Trophoblast cell (in vitro differentiated cells and primary cell): Measurements from ENCODE around the gene COG2.

ENCODE experiments used
- DNase-seq, 2 donors: peaks; one replicate each; pipeline ENCODE4 v3.0.0-alpha.2; 2016
- H2AFZ ChIP-seq: 2 replicates; pipeline ENCODE4 v1.6.1; 2013; ENCODE audit warnings: low read length, moderate library complexity, mild to moderate bottlenecking; ENCODE audit not compliant: insufficient read depth, poor library complexity
- H2AK5ac ChIP-seq: 2 replicates; pipeline ENCODE4 v1.6.1; 2013; ENCODE audit warnings: mild to moderate bottlenecking, low read length
- H2BK120ac ChIP-seq: 2 replicates; pipeline ENCODE4 v1.6.1; 2013; ENCODE audit warnings: low read length, mild to moderate bottlenecking, moderate library complexity; ENCODE audit not compliant: insufficient read depth, poor library complexity
- H2BK12ac ChIP-seq: 2 replicates; pipeline ENCODE4 v1.6.1; 2013; ENCODE audit warnings: mild to moderate bottlenecking, low read length, moderate library complexity
- H2BK5ac ChIP-seq: 2 replicates; pipeline ENCODE4 v1.6.1; 2013; ENCODE audit warnings: low read length, low read depth, moderate library complexity, mild to moderate bottlenecking; ENCODE audit not compliant: poor library complexity
- H3K14ac ChIP-seq: 2 replicates; pipeline ENCODE4 v1.6.1; 2013; ENCODE audit warnings: mild to moderate bottlenecking, low read length
- H3K18ac ChIP-seq: 2 replicates; pipeline ENCODE4 v1.6.1; 2013; ENCODE audit warnings: mild to moderate bottlenecking, low read length
- H3K23ac ChIP-seq: 2 replicates; pipeline ENCODE4 v1.6.1; 2013; ENCODE audit warnings: low read length
- H3K27ac ChIP-seq: 2 replicates; pipeline ENCODE4 v1.5.1; 2013; ENCODE audit warnings: low read depth, mild to moderate bottlenecking, inconsistent platforms, low read length, moderate library complexity
- H3K27me3 ChIP-seq: 2 replicates; pipeline ENCODE4 v1.6.1; 2013; ENCODE audit warnings: inconsistent platforms, mild to moderate bottlenecking, low read length, moderate library complexity; ENCODE audit not compliant: insufficient read depth
- H3K36me3 ChIP-seq, 2 experiments: 1 replicate in 1 of 2; 2 replicates in 1 of 2; pipeline ENCODE4 v1.6.1; 2013; ENCODE audit warnings: low read length in 2 of 2, mild to moderate bottlenecking in 2 of 2, moderate library complexity in 1 of 2; ENCODE audit not compliant: insufficient read depth in 2 of 2, control insufficient read depth in 1 of 2
- H3K4ac ChIP-seq: 2 replicates; pipeline ENCODE4 v1.6.1; 2013; ENCODE audit warnings: low read depth, mild to moderate bottlenecking, low read length, moderate library complexity
- H3K4me1 ChIP-seq, 2 experiments: 1 replicate in 1 of 2; 2 replicates in 1 of 2; pipeline ENCODE4 v1.6.1; 2013; ENCODE audit warnings: low read length in 2 of 2, mild to moderate bottlenecking in 2 of 2, moderate library complexity in 1 of 2; ENCODE audit not compliant: insufficient read depth in 2 of 2, control insufficient read depth in 1 of 2
- H3K4me2 ChIP-seq: 2 replicates; pipeline ENCODE4 v1.6.1; 2013; ENCODE audit warnings: inconsistent platforms, mild to moderate bottlenecking, low read length, moderate library complexity
- H3K4me3 ChIP-seq: 2 replicates; pipeline ENCODE4 v1.5.1; 2013; ENCODE audit warnings: mild to moderate bottlenecking, low read depth, low read length, inconsistent platforms
- H3K79me1 ChIP-seq: one replicate; pipeline ENCODE4 v1.6.1; 2013; ENCODE audit warnings: low read length
- H3K79me2 ChIP-seq: 2 replicates; pipeline ENCODE4 v1.6.1; 2013; ENCODE audit warnings: low read length, mild to moderate bottlenecking; ENCODE audit not compliant: control insufficient read depth, insufficient read depth, poor library complexity
- H3K9ac ChIP-seq: 2 replicates; pipeline ENCODE4 v1.6.1; 2013; ENCODE audit warnings: mild to moderate bottlenecking, low read length
- H3K9me3 ChIP-seq: 2 replicates; pipeline ENCODE4 v1.6.1; 2013; ENCODE audit warnings: low read depth, mild to moderate bottlenecking, control low read depth, inconsistent platforms, low read length; ENCODE audit not compliant: insufficient read depth
- H4K12ac ChIP-seq: 2 replicates; pipeline ENCODE4 v1.6.1; 2013; ENCODE audit warnings: low read depth, mild to moderate bottlenecking, low read length, moderate library complexity
- H4K8ac ChIP-seq: 2 replicates; pipeline ENCODE4 v1.6.1; 2013; ENCODE audit warnings: low read depth, mild to moderate bottlenecking, low read length, moderate library complexity
- H4K91ac ChIP-seq: one replicate; pipeline ENCODE4 v1.6.1; 2013; ENCODE audit warnings: low read depth, mild to moderate bottlenecking, low read length, moderate library complexity
- WGBS: extraction: QIAGEN DNeasy Blood & Tissue Kit; methylation state at CpG from one replicate; pipeline ENCODE4 v1.1.7; 2013; ENCODE audit warnings: missing lambda C conversion rate; ENCODE audit not compliant: insufficient read length, insufficient coverage; ENCODE audit errors: extremely low coverage; 5-methylcytosine and 5-hydroxymethylcytosine counted together

The COG2 gene

DNA sequence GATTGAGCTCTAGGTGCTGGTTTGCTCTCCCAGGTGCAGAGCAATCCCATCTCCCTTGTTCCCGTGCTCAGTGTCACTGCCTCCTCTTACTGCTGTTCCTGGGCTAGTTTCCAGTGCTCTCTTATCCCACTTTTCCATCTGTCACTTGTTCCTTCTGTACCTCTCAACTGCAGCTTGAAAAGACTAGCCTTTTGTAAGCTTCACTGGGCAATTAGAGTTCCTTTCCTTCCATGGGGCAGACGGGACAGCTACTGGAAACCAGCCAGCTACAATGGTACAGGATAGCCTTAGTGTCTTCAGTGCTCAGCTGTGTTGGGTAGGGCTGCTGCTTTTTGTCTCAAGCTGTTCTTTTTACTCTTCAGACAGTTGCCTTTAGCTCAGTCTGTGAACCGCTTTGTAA is 40.0 kb downstream of the COG2 start:
- no CpG with 5 or more reads among the region's 3 CpGs for WGBS
- H2BK5ac ChIP-seq, result no peak overlapping the region

DNA sequence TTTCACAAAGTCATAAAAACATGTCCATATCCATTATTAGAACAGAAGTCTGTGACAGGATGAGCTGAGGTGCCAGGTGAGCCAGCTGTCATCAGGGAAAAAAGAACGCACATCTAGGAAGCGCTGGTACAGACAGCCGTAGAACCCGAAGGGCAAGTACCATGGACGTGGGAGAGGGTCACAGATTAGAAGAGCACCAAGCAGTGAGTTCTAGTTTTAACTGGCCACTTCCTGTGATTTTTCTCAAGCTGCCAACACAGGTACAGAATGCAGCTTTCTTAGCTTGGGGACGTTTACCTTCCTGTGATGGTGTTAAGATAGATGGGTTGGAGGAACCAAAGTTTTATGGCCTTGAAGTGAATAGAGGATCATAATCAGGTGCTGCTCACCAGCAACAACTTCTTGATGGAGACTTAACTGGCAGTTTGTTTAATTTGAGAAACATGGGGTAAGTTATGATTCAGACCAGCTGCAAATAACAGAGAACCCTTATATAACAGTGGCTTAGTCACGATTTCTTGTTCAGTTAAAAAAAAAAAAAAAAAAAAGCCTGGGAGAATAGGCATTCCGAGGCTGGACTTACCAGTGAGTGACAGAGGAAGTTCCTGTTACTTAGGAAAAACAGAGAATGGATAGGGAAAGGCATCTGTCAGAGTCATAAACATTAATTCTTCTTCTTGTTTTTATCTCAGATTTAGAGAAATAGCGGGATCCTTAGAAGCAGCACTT is 40.8 kb downstream of the COG2 start:
- no peak overlapping the region for H3K18ac ChIP-seq
- no peak for DNase-seq
- no peak overlapping the region for H3K23ac ChIP-seq
- no CpG with 5 or more reads among the region's 9 CpGs for WGBS
- H3K79me2 ChIP-seq, result no peaks in the 10 kb centered on the region
- no peak overlapping the region for H2AFZ ChIP-seq
- H3K14ac ChIP-seq, result no peak overlapping the region
- H4K8ac ChIP-seq, result no peak overlapping the region
- peaks cover 16 to 21% of the 10 kb centered on the region in 2 experiments for H3K36me3 ChIP-seq
- H3K4me3 ChIP-seq, result no peak overlapping the region
- no peaks in the 10 kb centered on the region for H3K79me1 ChIP-seq
- H3K4me2 ChIP-seq, result no peak overlapping the region
- no peak overlapping the region for H4K91ac ChIP-seq
- H3K4me1 ChIP-seq, result peaks cover 0 to 3% of the 10 kb centered on the region in 2 experiments
- no peak overlapping the region for H3K4ac ChIP-seq
- H3K27me3 ChIP-seq, result no peaks in the 10 kb centered on the region
- no peak overlapping the region for H2BK5ac ChIP-seq
- no peak overlapping the region for H2AK5ac ChIP-seq
- no peak overlapping the region for H3K9ac ChIP-seq
- no peak overlapping the region for H4K12ac ChIP-seq
- no peak overlapping the region for H3K27ac ChIP-seq
- H2BK120ac ChIP-seq, result no peak overlapping the region
- H3K9me3 ChIP-seq, result no peaks in the 10 kb centered on the region
- no peak overlapping the region for H2BK12ac ChIP-seq

More for the DNA sequence above, 40.0 kb downstream of the COG2 start:
- Histone ChIP-seq H3K27ac (no peak overlapping the region), H3K18ac (no peak overlapping the region), H2AFZ (no peak overlapping the region), H3K4ac (no peak overlapping the region), H3K27me3 (no peaks in the 10 kb centered on the region), H4K91ac (no peak overlapping the region), H3K4me3 (no peak overlapping the region), H3K4me2 (no peak overlapping the region), H3K9ac (no peak overlapping the region), H2AK5ac (no peak overlapping the region), H3K14ac (no peak overlapping the region), H4K12ac (no peak overlapping the region), H3K9me3 (no peaks in the 10 kb centered on the region), H2BK120ac (no peak overlapping the region), H4K8ac (no peak overlapping the region), H3K36me3 (peaks cover 16 to 21% of the 10 kb centered on the region in 2 experiments), H3K4me1 (peaks cover 0 to 3% of the 10 kb centered on the region in 2 experiments), H3K79me1 (no peaks in the 10 kb centered on the region), H2BK12ac (no peak overlapping the region), H3K79me2 (no peaks in the 10 kb centered on the region), H3K23ac (no peak overlapping the region)
- DNase-seq, result no peak

GRCh38 chr1:230684146-230684545 is 41.9 kb downstream of the COG2 start:
- Histone ChIP-seq H3K9me3 (no peaks in the 10 kb centered on the region), H2AFZ (no peak overlapping the region), H2BK12ac (no peak overlapping the region), H3K4me1 (peaks cover 0 to 3% of the 10 kb centered on the region in 2 experiments), H3K36me3 (peaks cover 18 to 23% of the 10 kb centered on the region in 2 experiments), H3K23ac (no peak overlapping the region), H3K79me1 (no peaks in the 10 kb centered on the region), H2BK5ac (no peak overlapping the region), H2BK120ac (no peak overlapping the region), H3K18ac (no peak overlapping the region), H4K12ac (no peak overlapping the region), H3K27me3 (no peaks in the 10 kb centered on the region), H3K79me2 (no peaks in the 10 kb centered on the region), H3K4me2 (no peak overlapping the region), H3K14ac (no peak overlapping the region), H3K9ac (no peak overlapping the region), H3K4me3 (no peak overlapping the region), H2AK5ac (no peak overlapping the region), H4K8ac (no peak overlapping the region), H3K4ac (no peak overlapping the region), H3K27ac (no peak overlapping the region), H4K91ac (no peak overlapping the region)
- peak; percentile 21 to 54 for DNase-seq
- WGBS, result no CpG with 5 or more reads among the region's 2 CpGs

GRCh38 chr1:230684998-230685397 is 42.7 kb downstream of the COG2 start:
- Histone ChIP-seq H3K23ac (no peak overlapping the region), H3K79me2 (no peaks in the 10 kb centered on the region), H2BK12ac (no peak overlapping the region), H3K4me2 (no peak overlapping the region), H2AK5ac (no peak overlapping the region), H2AFZ (no peak overlapping the region), H2BK5ac (no peak overlapping the region), H2BK120ac (no peak overlapping the region), H3K9me3 (peaks cover 2% of the 10 kb centered on the region), H3K79me1 (no peaks in the 10 kb centered on the region), H3K18ac (no peak overlapping the region), H3K27me3 (no peaks in the 10 kb centered on the region), H3K14ac (no peak overlapping the region), H4K12ac (no peak overlapping the region), H4K8ac (no peak overlapping the region), H3K9ac (no peak overlapping the region), H3K27ac (no peak overlapping the region), H3K36me3 (peaks cover 18 to 28% of the 10 kb centered on the region in 2 experiments), H3K4me3 (no peak overlapping the region), H3K4ac (no peak overlapping the region), H3K4me1 (peaks cover 3% of the 10 kb centered on the region in 2 experiments), H4K91ac (no peak overlapping the region)
- no CpG with 5 or more reads among the region's 5 CpGs for WGBS
- DNase-seq, result no peak
